GM23248 (cell line): Measurements from ENCODE around the gene ROM1.

Experiments used
- EZH2 ChIP-seq: fragments of 200-600 bp; sonication (generic); IDR thresholded peaks from 2 replicates; pipeline ENCODE4 v1.6.1; 2018; ENCODE audit warnings: antibody characterized with exemption, mild to moderate bottlenecking; ENCODE audit not compliant: insufficient read depth, poor library complexity, severe bottlenecking
- EZH2phosphoT487 ChIP-seq: fragments of 200-600 bp; sonication (generic); IDR thresholded peaks from 2 replicates; pipeline ENCODE4 v1.6.1; 2018; ENCODE audit warnings: antibody characterized with exemption, moderate library complexity, mild to moderate bottlenecking, low read depth; ENCODE audit not compliant: insufficient read depth

DNA sequence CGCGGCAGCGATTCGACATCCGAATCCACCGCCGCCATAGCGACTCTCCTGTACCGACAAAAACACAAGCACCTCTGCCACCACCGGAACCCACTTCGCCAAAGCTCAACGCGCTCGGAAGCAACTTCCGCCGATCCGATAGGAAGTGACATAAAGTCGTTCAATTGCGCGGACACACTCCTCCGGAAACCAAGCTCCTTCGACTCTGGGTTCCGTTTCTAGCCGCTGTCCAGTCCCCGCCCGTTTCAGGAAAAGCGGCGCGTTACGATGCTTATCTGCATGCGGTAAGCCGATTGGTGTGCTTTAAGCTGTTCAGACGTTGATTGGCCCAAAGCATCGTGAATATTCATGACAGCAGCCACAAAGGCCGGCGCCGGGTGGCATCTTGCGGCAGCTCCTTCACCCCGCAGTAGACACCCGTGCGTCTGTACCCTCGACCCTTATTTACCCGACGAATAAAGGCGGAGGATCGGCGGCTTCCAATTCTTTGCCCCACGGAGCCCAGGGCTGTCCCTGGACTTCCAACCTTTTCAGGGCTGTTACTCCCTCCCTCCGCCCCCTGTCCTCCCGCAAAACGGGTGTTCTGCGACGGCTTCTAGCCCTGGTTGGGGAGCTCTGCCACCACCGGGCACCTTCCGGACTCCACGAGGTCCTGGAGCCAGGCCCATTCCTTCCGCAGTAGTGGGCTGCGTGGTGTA, 21.5 kb upstream of the ROM1 start, which contains the start of gene TUT1:
- TF ChIP-seq EZH2 (no peak), EZH2phosphoT487 (no peak)
